Smooth muscle cell (in vitro differentiated cells): ENCODE data around the gene GP1BA. TPM values are rescaled to one million over a fixed set of nuclear protein-coding genes. Genes with fewer than 3 reads are reported as not detected.

Experiments used
- DNase-seq: peaks from one replicate; lab custom pipeline; 2025; ENCODE audit not compliant: unreplicated experiment; lab: John Stamatoyannopoulos, UW
- H2AFZ ChIP-seq: fragments of 200-600 bp; sonication (generic); 2 replicates; pipeline ENCODE4 v1.6.0; 2016; ENCODE audit warnings: antibody characterized with exemption, low read depth, mild to moderate bottlenecking
- H3F3A ChIP-seq: fragments of 200-600 bp; sonication (generic); 2 replicates; pipeline ENCODE4 v1.6.0; 2017; ENCODE audit warnings: antibody characterized with exemption, low read depth
- H3K27ac ChIP-seq: fragments of 200-600 bp; sonication (generic); 2 replicates; pipeline ENCODE4 v1.5.1; 2016; ENCODE audit warnings: low read depth, mild to moderate bottlenecking
- H3K27me3 ChIP-seq: fragments of 200-600 bp; sonication (generic); 2 replicates; pipeline ENCODE4 v1.6.1; 2016; ENCODE audit warnings: low read depth, mild to moderate bottlenecking
- H3K36me3 ChIP-seq: fragments of 200-600 bp; sonication (generic); 2 replicates; pipeline ENCODE4 v1.5.1; 2016; ENCODE audit warnings: low read depth
- H3K4me1 ChIP-seq: fragments of 200-600 bp; sonication (generic); 2 replicates; pipeline ENCODE4 v1.5.1; 2016; ENCODE audit warnings: low read depth
- H3K4me2 ChIP-seq: fragments of 200-600 bp; sonication (generic); 2 replicates; pipeline ENCODE4 v1.6.0; 2016; ENCODE audit warnings: mild to moderate bottlenecking
- H3K4me3 ChIP-seq: fragments of 200-600 bp; sonication (generic); 2 replicates; pipeline ENCODE4 v1.5.1; 2016; ENCODE audit warnings: mild to moderate bottlenecking
- H3K79me2 ChIP-seq: fragments of 200-600 bp; sonication (generic); 2 replicates; pipeline ENCODE4 v1.6.0; 2016; ENCODE audit warnings: low read depth, mild to moderate bottlenecking
- H3K9ac ChIP-seq: fragments of 200-600 bp; sonication (generic); 2 replicates; pipeline ENCODE4 v1.6.0; 2016; ENCODE audit warnings: low read depth
- H3K9me3 ChIP-seq: fragments of 200-600 bp; sonication (generic); replicated peaks from 2 replicates; pipeline ENCODE4 v1.5.1; 2016; ENCODE audit warnings: low read depth
- H4K20me1 ChIP-seq: fragments of 200-600 bp; sonication (generic); 2 replicates; pipeline ENCODE4 v1.6.0; 2016; ENCODE audit warnings: low read depth
- CTCF ChIP-seq: fragments of 200-600 bp; sonication (generic); IDR thresholded peaks from 2 replicates; pipeline ENCODE4 v1.5.1; 2017; ENCODE audit warnings: borderline replicate concordance, mild to moderate bottlenecking, antibody characterized with exemption; ENCODE audit not compliant: insufficient read depth, poor library complexity, severe bottlenecking
- WGBS: methylation state at CpG from one replicate; pipeline ENCODE4 v1.1.7; 2016; ENCODE audit warnings: low lambda C conversion rate; 5-methylcytosine and 5-hydroxymethylcytosine counted together
- polyA plus RNA-seq: library from polyadenylated mRNA; unstranded; fragments of >200 nt; fragmentation: Nextera tagmentation; extraction: Ambion mirVana; gene quantifications from 2 replicates; pipeline ENCODE4 v1.2.1, GENCODE V29; 2016
- total RNA-seq: library from RNA; depleted of rRNA; stranded (reverse); fragments of >200 nt; gene quantifications from 2 replicates; pipeline ENCODE4 v1.2.3, GENCODE V29; 2014

Gene GP1BA
- total and polyA plus RNA-seq, 2 experiments from 2014 or later: 0.07 TPM; not detected in 1

DNA sequence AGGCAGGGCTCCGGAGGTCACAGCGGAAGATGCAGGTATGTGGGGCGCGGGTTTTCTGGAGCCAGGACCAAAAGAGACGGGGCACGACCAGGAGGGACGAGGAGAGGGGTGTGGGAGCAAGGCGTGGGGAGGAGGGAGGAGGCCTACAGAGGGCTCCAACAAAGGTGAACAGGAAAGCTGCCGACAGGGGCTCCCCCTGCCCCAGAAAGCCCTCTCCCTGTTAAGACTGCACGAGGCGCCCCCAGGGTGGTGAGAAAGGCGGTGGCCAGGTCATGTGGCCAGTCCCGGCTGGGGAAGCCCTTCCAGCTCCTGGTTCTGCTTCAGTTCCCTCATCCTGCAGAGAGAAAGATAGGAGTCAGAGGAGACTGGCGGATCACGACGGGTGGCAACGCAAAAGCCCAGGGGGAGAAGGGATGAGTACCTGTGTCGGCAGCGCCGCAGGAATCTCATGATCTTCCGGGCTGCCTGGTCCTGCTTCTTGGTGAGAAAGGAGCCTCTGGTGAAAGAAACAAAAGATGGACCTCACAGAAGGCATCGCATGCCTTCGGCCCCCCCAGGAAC is 36.5 kb downstream of the GP1BA start:
- peak overlapping the region; percentile 86 for H3K9ac ChIP-seq
- under 1% methylated on average over 23 of the region's 23 CpGs for WGBS
- H3K4me2 ChIP-seq: peak overlapping the region; percentile 85
- TF ChIP-seq CTCF: no peak
- H3F3A ChIP-seq: peaks cover 11% of the 10 kb centered on the region
- peak overlapping the region; percentile 60 for H3K4me3 ChIP-seq
- peak overlapping the region; percentile 95 for H3K27ac ChIP-seq
- no peak overlapping the region for H2AFZ ChIP-seq
- peak; percentile 50 for DNase-seq
- peaks cover 47% of the 10 kb centered on the region for H3K79me2 ChIP-seq
- no peaks in the 10 kb centered on the region for H3K36me3 ChIP-seq
- peaks cover 9% of the 10 kb centered on the region for H3K4me1 ChIP-seq
- peaks cover 42% of the 10 kb centered on the region for H4K20me1 ChIP-seq
- H3K9me3 ChIP-seq: no peaks in the 10 kb centered on the region
- H3K27me3 ChIP-seq: no peaks in the 10 kb centered on the region

DNA sequence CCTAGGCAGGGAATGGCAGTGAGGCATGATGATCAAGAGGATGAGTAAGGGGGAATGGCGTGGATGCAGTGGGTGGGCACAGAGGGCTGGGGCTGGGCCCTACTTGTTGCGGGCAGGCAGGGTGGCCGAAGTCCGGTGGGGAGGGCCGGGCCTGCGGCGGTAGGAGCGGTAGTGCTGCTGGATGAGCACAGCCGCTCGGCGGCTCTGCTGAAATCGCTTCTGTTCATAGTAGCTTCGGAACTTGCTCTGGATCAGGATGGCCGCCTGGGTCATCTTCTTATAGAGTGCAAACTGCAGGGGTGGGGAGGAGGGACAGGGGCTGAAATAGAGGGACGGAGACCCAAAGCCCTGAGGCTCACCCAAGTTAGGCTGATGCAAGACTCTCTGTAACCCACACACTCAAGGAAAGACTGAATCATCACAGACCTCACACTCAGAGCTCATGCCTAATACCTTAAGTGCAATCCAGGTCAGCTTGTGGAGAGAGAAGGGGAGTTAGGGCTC is 37.0 kb downstream of the GP1BA start:
- Histone ChIP-seq H3K27ac (peak overlapping the region; percentile 95), H3K27me3 (no peaks in the 10 kb centered on the region), H3K9ac (peak overlapping the region; percentile 86), H3K79me2 (peaks cover 41% of the 10 kb centered on the region), H2AFZ (no peak overlapping the region), H3K4me2 (peak overlapping the region; percentile 85), H3K36me3 (no peaks in the 10 kb centered on the region), H3K4me1 (peaks cover 9% of the 10 kb centered on the region), H3K4me3 (peak overlapping the region; percentile 60), H4K20me1 (peaks cover 47% of the 10 kb centered on the region), H3F3A (peaks cover 11% of the 10 kb centered on the region), H3K9me3 (no peaks in the 10 kb centered on the region)
- TF ChIP-seq CTCF: no peak
- DNase-seq: peak; percentile 50
- 9% methylated on average over 10 of the region's 15 CpGs for WGBS

DNA sequence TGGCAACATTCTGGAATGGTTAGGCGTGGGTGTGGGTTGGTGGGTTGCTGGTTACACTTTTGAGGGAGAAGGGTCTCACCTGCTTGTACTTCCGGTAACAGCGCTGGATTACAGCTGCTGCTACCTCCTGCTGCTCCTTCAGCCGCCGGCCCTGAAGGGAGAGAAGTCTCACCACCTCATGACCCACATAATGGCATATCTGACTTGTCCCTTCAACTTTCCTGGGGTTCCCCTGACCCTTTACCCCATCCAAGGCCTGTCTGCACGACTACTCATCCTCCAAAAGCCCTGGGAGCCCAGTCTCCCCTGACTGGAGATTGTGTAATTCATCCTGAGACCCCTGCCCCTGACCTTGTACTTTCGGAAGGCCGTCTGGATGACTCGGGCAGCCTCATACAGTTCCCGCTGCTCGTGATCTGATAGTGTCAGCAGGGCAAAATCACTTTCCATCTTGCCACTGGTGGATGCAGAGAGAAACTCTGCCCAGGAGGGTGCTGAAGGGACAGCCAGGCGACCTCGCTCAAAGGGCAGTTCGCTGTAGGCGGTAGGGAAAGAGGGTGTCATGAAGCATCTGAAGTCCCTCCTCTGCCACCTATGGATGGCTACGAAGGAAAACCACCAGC is 37.6 kb downstream of the GP1BA start:
- no peak for TF ChIP-seq CTCF
- Histone ChIP-seq H3F3A (peaks cover 11% of the 10 kb centered on the region), H3K79me2 (peaks cover 39% of the 10 kb centered on the region), H4K20me1 (peaks cover 49% of the 10 kb centered on the region), H3K4me2 (peak overlapping the region; percentile 85), H3K9me3 (no peaks in the 10 kb centered on the region), H3K27me3 (no peaks in the 10 kb centered on the region), H3K36me3 (no peaks in the 10 kb centered on the region), H3K27ac (peak overlapping the region; percentile 95), H3K4me1 (peaks cover 9% of the 10 kb centered on the region), H3K4me3 (peak overlapping the region; percentile 60), H3K9ac (peak overlapping the region; percentile 86), H2AFZ (no peak overlapping the region)
- DNase-seq: no peak
- 52% methylated on average over 16 of the region's 16 CpGs for WGBS

DNA sequence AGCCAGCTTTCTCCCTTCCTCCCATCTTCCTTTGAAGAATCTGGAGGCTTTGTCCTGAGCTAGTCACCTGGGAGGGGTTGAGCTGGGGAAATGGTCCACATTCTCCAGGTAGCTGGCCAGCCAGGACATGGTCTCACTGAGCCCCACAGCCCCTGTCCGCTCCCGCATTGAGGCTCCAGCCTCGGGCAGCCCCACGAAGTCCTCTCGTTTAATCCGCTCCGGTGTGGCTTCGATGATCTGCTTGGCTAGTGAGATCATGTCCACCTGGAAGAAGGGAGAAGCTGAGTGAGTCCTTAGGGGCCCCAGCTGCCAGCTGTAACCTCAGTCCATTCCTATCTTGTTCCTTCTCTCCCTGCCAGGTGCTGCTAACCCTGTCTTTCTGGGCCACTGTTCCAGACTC is 38.2 kb downstream of the GP1BA start:
- H3K27me3 ChIP-seq: no peaks in the 10 kb centered on the region
- TF ChIP-seq CTCF: no peak
- peaks cover 49% of the 10 kb centered on the region for H4K20me1 ChIP-seq
- peaks cover 9% of the 10 kb centered on the region for H3F3A ChIP-seq
- no peaks in the 10 kb centered on the region for H3K9me3 ChIP-seq
- no peaks in the 10 kb centered on the region for H3K36me3 ChIP-seq
- no peak overlapping the region for H3K4me3 ChIP-seq
- 95% methylated on average over 8 of the region's 8 CpGs for WGBS
- no peak for DNase-seq
- peaks cover 9% of the 10 kb centered on the region for H3K4me1 ChIP-seq
- H3K79me2 ChIP-seq: peaks cover 33% of the 10 kb centered on the region
- H2AFZ ChIP-seq: no peak overlapping the region
- H3K27ac ChIP-seq: peak overlapping the region; percentile 95
- no peak overlapping the region for H3K9ac ChIP-seq
- H3K4me2 ChIP-seq: peak overlapping the region; percentile 85
